Renal pelvis (tissue), 12 donors: ENCODE data around the gene ZNF286A. TPM values are rescaled to one million over a fixed set of nuclear protein-coding genes. Genes with fewer than 3 reads are reported as not detected.
"Not testable (repeated sequence)": the region's sequence is repeated elsewhere in the genome, so short reads cannot be mapped to it uniquely, and the experiment has no call there.

ENCODE experiments used
- DNase-seq: peaks from one replicate; pipeline ENCODE4 v3.0.0-alpha.2; 2013
- long read RNA-seq, 16 experiments: transcript quantifications; one replicate each; lab custom pipeline, GENCODE V29; 2026
- polyA plus RNA-seq, 3 donors: library from polyadenylated mRNA; unstranded; fragments of 120-200 nt; gene quantifications; one replicate each; pipeline ENCODE4 v1.2.1, GENCODE V29; 2013; ENCODE audit not compliant: insufficient read length in 3 of 3

Gene ZNF286A
- 10 to 100 TPM; 35.0 to 48.8 (median 41.5) TPM for polyA plus RNA-seq
- long read RNA-seq, donor 1, partial matches to known transcripts, result 0 of 1 reads
- long read RNA-seq, donor 1, other reads (novel, unspliced or antisense), result 0 of 1 reads
- long read RNA-seq, donor 2, full-length matches to known transcripts, result 1 of 1 reads
- long read RNA-seq, donor 2, partial matches to known transcripts, result 0 of 1 reads
- long read RNA-seq, donor 2, other reads (novel, unspliced or antisense), result 0 of 1 reads
- long read RNA-seq, donor 3, full-length matches to known transcripts, result 3 of 3 reads
- long read RNA-seq, donor 3, partial matches to known transcripts, result 0 of 3 reads
- long read RNA-seq, donor 3, other reads (novel, unspliced or antisense), result 0 of 3 reads
- long read RNA-seq, donor 4, partial matches to known transcripts, result 0 of 1 reads
- long read RNA-seq, donor 4, other reads (novel, unspliced or antisense), result 0 of 1 reads
- long read RNA-seq, donor 5, result 0 reads
- long read RNA-seq, donor 6, result 0 reads
- long read RNA-seq, donor 7, full-length matches to known transcripts, result 2 of 2 reads
- long read RNA-seq, donor 7, partial matches to known transcripts, result 0 of 2 reads
- long read RNA-seq, donor 7, other reads (novel, unspliced or antisense), result 0 of 2 reads
- long read RNA-seq, donor 8, result 0 reads
- long read RNA-seq, donor 9, partial matches to known transcripts, result 0 of 1 reads
- long read RNA-seq, donor 9, other reads (novel, unspliced or antisense), result 0 of 1 reads
- long read RNA-seq, donor 10, full-length matches to known transcripts, result 5 of 5 reads
- long read RNA-seq, donor 10, partial matches to known transcripts, result 0 of 5 reads
- long read RNA-seq, donor 10, other reads (novel, unspliced or antisense), result 0 of 5 reads
- long read RNA-seq, donor 11, result 0 reads
- long read RNA-seq, donor 12, full-length matches to known transcripts, result 3 of 3 reads
- long read RNA-seq, donor 12, partial matches to known transcripts, result 0 of 3 reads
- long read RNA-seq, donor 12, other reads (novel, unspliced or antisense), result 0 of 3 reads
- long read RNA-seq, donor 13, full-length matches to known transcripts, result 1 of 1 reads
- long read RNA-seq, donor 13, partial matches to known transcripts, result 0 of 1 reads
- long read RNA-seq, donor 13, other reads (novel, unspliced or antisense), result 0 of 1 reads
- long read RNA-seq, donor 14, result 0 reads
- long read RNA-seq, donor 15, result 0 reads
- long read RNA-seq, donor 16, full-length matches to known transcripts, result 2 of 2 reads
- long read RNA-seq, donor 16, partial matches to known transcripts, result 0 of 2 reads
- long read RNA-seq, donor 16, other reads (novel, unspliced or antisense), result 0 of 2 reads

- peak; percentile 99 for DNase-seq
These were observed at the start of gene ZNF286A for GRCh38 chr17:15699413-15699924. ZNF286A (plus strand) TSS chr17:15699752; CDS start chr17:15700330, 578 bp downstream.

- DNase-seq, result no peak
These were observed 49.6 kb upstream of the ZNF286A start for GRCh38 chr17:15649861-15650421.

- no peak for DNase-seq
These were observed 48.6 kb upstream of the ZNF286A start for GRCh38 chr17:15650741-15651582.

GRCh38 chr17:15651583-15652110, 47.9 kb upstream of the ZNF286A start:
- peak; percentile 93 for DNase-seq

GRCh38 chr17:15652960-15653359, 46.6 kb upstream of the ZNF286A start:
- DNase-seq, result no peak

GRCh38 chr17:15654401-15654800, 45.2 kb upstream of the ZNF286A start:
- DNase-seq, result not testable (repeated sequence)

- DNase-seq, result no peak
These were observed 44.5 kb upstream of the ZNF286A start for GRCh38 chr17:15654886-15655561.

- DNase-seq, result no peak
These were observed 41.7 kb upstream of the ZNF286A start for GRCh38 chr17:15657868-15658267.

- DNase-seq, result no peak
These were observed 41.3 kb upstream of the ZNF286A start for GRCh38 chr17:15658296-15658695.

GRCh38 chr17:15659236-15659635, 40.3 kb upstream of the ZNF286A start:
- no peak for DNase-seq

GRCh38 chr17:15659663-15660062, 39.9 kb upstream of the ZNF286A start:
- DNase-seq, result no peak

GRCh38 chr17:15660077-15660476, 39.5 kb upstream of the ZNF286A start:
- no peak for DNase-seq

- no peak for DNase-seq
These were observed 36.9 kb upstream of the ZNF286A start for GRCh38 chr17:15662681-15663080.

- DNase-seq, result no peak
These were observed 36.4 kb upstream of the ZNF286A start for GRCh38 chr17:15663176-15663575.

GRCh38 chr17:15663691-15664090, 35.9 kb upstream of the ZNF286A start:
- DNase-seq, result no peak

- DNase-seq, result not testable (repeated sequence)
These were observed 30.0 kb upstream of the ZNF286A start for GRCh38 chr17:15669526-15669925.

- DNase-seq, result not testable (repeated sequence)
These were observed 24.9 kb upstream of the ZNF286A start for GRCh38 chr17:15674640-15675039.

- DNase-seq, result not testable (repeated sequence)
These were observed 23.6 kb upstream of the ZNF286A start for GRCh38 chr17:15675991-15676390.

- DNase-seq, result not testable (repeated sequence)
These were observed 16.4 kb upstream of the ZNF286A start for GRCh38 chr17:15683135-15683534.
